MG63 (cell line): ENCODE measurements around the gene IFI6. TPM values are rescaled to one million over a fixed set of nuclear protein-coding genes. Genes with fewer than 3 reads are reported as not detected.
"Not testable (repeated sequence)": the region's sequence is repeated elsewhere in the genome, so short reads cannot be mapped to it uniquely, and the experiment has no call there.

ENCODE experiments used
- DNase-seq: peaks from one replicate; pipeline ENCODE4 v3.0.0-alpha.2; 2020
- H3K27me3 ChIP-seq: fragments of 250-450 bp; sonication (Bioruptor Pico); 2 replicates; pipeline ENCODE4 v1.5.1; 2020; ENCODE audit warnings: mild to moderate bottlenecking, moderate library complexity
- H3K36me3 ChIP-seq: fragments of 250-450 bp; sonication (Bioruptor Pico); 2 replicates; pipeline ENCODE4 v1.5.1; 2020; ENCODE audit warnings: mild to moderate bottlenecking, moderate library complexity
- H3K4me3 ChIP-seq: fragments of 250-450 bp; sonication (Bioruptor Pico); 2 replicates; pipeline ENCODE4 v1.5.1; 2020; ENCODE audit warnings: mild to moderate bottlenecking, moderate library complexity
- H3K9me3 ChIP-seq: fragments of 250-450 bp; sonication (Bioruptor Pico); 2 replicates; pipeline ENCODE4 v1.5.1; 2020; ENCODE audit warnings: mild to moderate bottlenecking, moderate library complexity
- total RNA-seq: library from RNA; depleted of rRNA; stranded (reverse); fragments of >200 nt; shearing (Covaris generic); gene quantifications from 2 replicates; pipeline ENCODE4 v1.2.3, GENCODE V29; 2014; ENCODE audit warnings: low replicate concordance

Gene IFI6
- total RNA-seq, 1 experiment from 2014 or later = 62.2 TPM

- H3K9me3 ChIP-seq = no peaks in the 10 kb centered on the region
- no peak overlapping the region for H3K4me3 ChIP-seq
- DNase-seq = no peak
- H3K36me3 ChIP-seq = no peaks in the 10 kb centered on the region
- H3K27me3 ChIP-seq = no peaks in the 10 kb centered on the region
Measured at GRCh38 chr1:27644369-27645070, 27.5 kb downstream of the IFI6 start.

- no peaks in the 10 kb centered on the region for H3K36me3 ChIP-seq
- DNase-seq = peak; percentile 52
- no peaks in the 10 kb centered on the region for H3K27me3 ChIP-seq
- H3K4me3 ChIP-seq = no peak overlapping the region
- no peaks in the 10 kb centered on the region for H3K9me3 ChIP-seq
Measured at GRCh38 chr1:27643600-27644368, 28.2 kb downstream of the IFI6 start.

- H3K36me3 ChIP-seq, H3K27me3 ChIP-seq, H3K9me3 ChIP-seq, DNase-seq, H3K4me3 ChIP-seq: not testable (repeated sequence)
Measured at GRCh38 chr1:27640514-27640913, 31.5 kb downstream of the IFI6 start.

- no peaks in the 10 kb centered on the region for H3K36me3 ChIP-seq
- no peak for DNase-seq
- H3K27me3 ChIP-seq = no peaks in the 10 kb centered on the region
- H3K9me3 ChIP-seq = no peaks in the 10 kb centered on the region
- no peak overlapping the region for H3K4me3 ChIP-seq
Measured at GRCh38 chr1:27638805-27639204, 33.2 kb downstream of the IFI6 start.

- no peaks in the 10 kb centered on the region for H3K27me3 ChIP-seq
- DNase-seq = no peak
- no peaks in the 10 kb centered on the region for H3K9me3 ChIP-seq
- H3K36me3 ChIP-seq = no peaks in the 10 kb centered on the region
- H3K4me3 ChIP-seq = no peak overlapping the region
Measured at GRCh38 chr1:27638047-27638734, 33.8 kb downstream of the IFI6 start.

GRCh38 chr1:27635396-27636142 is 36.4 kb downstream of the IFI6 start:
- no peaks in the 10 kb centered on the region for H3K27me3 ChIP-seq
- no peaks in the 10 kb centered on the region for H3K9me3 ChIP-seq
- no peaks in the 10 kb centered on the region for H3K36me3 ChIP-seq
- no peak overlapping the region for H3K4me3 ChIP-seq
- DNase-seq = no peak

GRCh38 chr1:27634985-27635367 is 37.0 kb downstream of the IFI6 start, which contains the start of gene FGR:
FGR (minus strand) TSS chr1:27635185; CDS start chr1:27623916, 11,269 bp downstream.
- Histone ChIP-seq H3K4me3 (no peak within 1 kb of the TSS), H3K27me3 (no peaks in the 10 kb centered on the region)

GRCh38 chr1:27634177-27634984 is 37.6 kb downstream of the IFI6 start:
- Histone ChIP-seq H3K4me3 (no peak overlapping the region), H3K9me3 (no peaks in the 10 kb centered on the region), H3K27me3 (no peaks in the 10 kb centered on the region), H3K36me3 (no peaks in the 10 kb centered on the region)
- no peak for DNase-seq

More at GRCh38 chr1:27634985-27635367, 37.0 kb downstream of the IFI6 start, which contains the start of gene FGR:
- no peak for DNase-seq
- no peaks in the 10 kb centered on the region for H3K36me3 ChIP-seq
- no peaks in the 10 kb centered on the region for H3K9me3 ChIP-seq

- no peak for DNase-seq
- Histone ChIP-seq H3K9me3 (no peaks in the 10 kb centered on the region), H3K36me3 (no peaks in the 10 kb centered on the region), H3K4me3 (no peak overlapping the region), H3K27me3 (no peaks in the 10 kb centered on the region)
Measured at GRCh38 chr1:27633640-27634176, 38.3 kb downstream of the IFI6 start.

GRCh38 chr1:27633298-27633610 is 38.7 kb downstream of the IFI6 start:
- no peak for DNase-seq
- Histone ChIP-seq H3K27me3 (no peaks in the 10 kb centered on the region), H3K4me3 (no peak overlapping the region), H3K36me3 (no peaks in the 10 kb centered on the region), H3K9me3 (no peaks in the 10 kb centered on the region)

GRCh38 chr1:27632387-27633297 is 39.4 kb downstream of the IFI6 start:
- H3K9me3 ChIP-seq = no peaks in the 10 kb centered on the region
- H3K27me3 ChIP-seq = no peaks in the 10 kb centered on the region
- H3K4me3 ChIP-seq = no peak overlapping the region
- DNase-seq = no peak
- no peaks in the 10 kb centered on the region for H3K36me3 ChIP-seq

- no peak for DNase-seq
- Histone ChIP-seq H3K4me3 (no peak overlapping the region), H3K27me3 (no peaks in the 10 kb centered on the region), H3K36me3 (no peaks in the 10 kb centered on the region), H3K9me3 (no peaks in the 10 kb centered on the region)
Measured at GRCh38 chr1:27630859-27631491, 41.0 kb downstream of the IFI6 start.

GRCh38 chr1:27628712-27629111 is 43.3 kb downstream of the IFI6 start:
- DNase-seq = no peak
- H3K27me3 ChIP-seq = no peaks in the 10 kb centered on the region
- no peaks in the 10 kb centered on the region for H3K9me3 ChIP-seq
- H3K36me3 ChIP-seq = no peaks in the 10 kb centered on the region
- H3K4me3 ChIP-seq = no peak overlapping the region

- not testable (repeated sequence) for H3K27me3 ChIP-seq, DNase-seq, H3K36me3 ChIP-seq, H3K4me3 ChIP-seq, H3K9me3 ChIP-seq
Measured at GRCh38 chr1:27627733-27628132, 44.3 kb downstream of the IFI6 start.

GRCh38 chr1:27627061-27627460 is 44.9 kb downstream of the IFI6 start:
- H3K9me3 ChIP-seq = no peaks in the 10 kb centered on the region
- H3K36me3 ChIP-seq = no peaks in the 10 kb centered on the region
- no peak for DNase-seq
- no peak overlapping the region for H3K4me3 ChIP-seq
- H3K27me3 ChIP-seq = no peaks in the 10 kb centered on the region
